Measurements from ENCODE around the gene DAB2IP. TPM values are rescaled to one million over a fixed set of nuclear protein-coding genes. Genes with fewer than 3 reads are reported as not detected.

Gene DAB2IP
- total RNA-seq, 1 donor from 2014 or later: 81.6 TPM

- ATAC-seq (no peak), DNase-seq (no peak)
- H3K4me3 ChIP-seq: no peak overlapping the region
- H3K36me3 ChIP-seq: no peaks in the 10 kb centered on the region
- H3K27me3 ChIP-seq: no peaks in the 10 kb centered on the region
- H3K4me1 ChIP-seq: no peaks in the 10 kb centered on the region
- intact Hi-C loops (cut with DNase I): no loop called here
- no peak overlapping the region for H3K27ac ChIP-seq
- H3K9me3 ChIP-seq: no peaks in the 10 kb centered on the region
- no peak for TF ChIP-seq CTCF (IDR thresholded peaks at IDR 0.05)
Observed at GRCh38 chr9:121627427-121627826, 24.0 kb upstream of the DAB2IP start.

- H3K4me1 ChIP-seq: no peaks in the 10 kb centered on the region
- TF ChIP-seq CTCF (IDR thresholded peaks at IDR 0.05): no peak
- intact Hi-C loops (cut with DNase I): no loop called here
- no peaks in the 10 kb centered on the region for H3K27me3 ChIP-seq
- H3K9me3 ChIP-seq: no peaks in the 10 kb centered on the region
- H3K4me3 ChIP-seq: no peak overlapping the region
- DNase-seq (no peak), ATAC-seq (no peak)
- H3K27ac ChIP-seq: no peak overlapping the region
- no peaks in the 10 kb centered on the region for H3K36me3 ChIP-seq
Observed at GRCh38 chr9:121628401-121628800, 23.0 kb upstream of the DAB2IP start.

- no peaks in the 10 kb centered on the region for H3K9me3 ChIP-seq
- peaks cover 11% of the 10 kb centered on the region for H3K4me1 ChIP-seq
- no peak for DNase-seq
- H3K27me3 ChIP-seq: no peaks in the 10 kb centered on the region
- intact Hi-C loops (cut with DNase I): no loop called here
- H3K36me3 ChIP-seq: no peaks in the 10 kb centered on the region
- no peak overlapping the region for H3K27ac ChIP-seq
- TF ChIP-seq CTCF (IDR thresholded peaks at IDR 0.05): no peak
- ATAC-seq: no peak
- no peak overlapping the region for H3K4me3 ChIP-seq
Observed at GRCh38 chr9:121631115-121631514, 20.3 kb upstream of the DAB2IP start.

GRCh38 chr9:121631978-121632418, 19.4 kb upstream of the DAB2IP start:
- no peak for DNase-seq
- TF ChIP-seq CTCF (IDR thresholded peaks at IDR 0.05): no peak
- Histone ChIP-seq H3K36me3 (no peaks in the 10 kb centered on the region), H3K4me3 (no peak overlapping the region), H3K27me3 (no peaks in the 10 kb centered on the region), H3K9me3 (no peaks in the 10 kb centered on the region), H3K27ac (no peak overlapping the region), H3K4me1 (peaks cover 15% of the 10 kb centered on the region)
- no peak for ATAC-seq
- intact Hi-C loops (cut with DNase I): no loop called here

- Histone ChIP-seq H3K27me3 (no peaks in the 10 kb centered on the region), H3K36me3 (no peaks in the 10 kb centered on the region), H3K4me3 (no peak overlapping the region), H3K27ac (no peak overlapping the region), H3K9me3 (no peaks in the 10 kb centered on the region), H3K4me1 (peaks cover 15% of the 10 kb centered on the region)
- no peak for ATAC-seq
- intact Hi-C loops (cut with DNase I): no loop called here
- no peak for DNase-seq
- no peak for TF ChIP-seq CTCF (IDR thresholded peaks at IDR 0.05)
Observed at GRCh38 chr9:121633119-121633714, 18.2 kb upstream of the DAB2IP start.

GRCh38 chr9:121633736-121634135, 17.7 kb upstream of the DAB2IP start:
- H3K9me3 ChIP-seq: no peaks in the 10 kb centered on the region
- TF ChIP-seq CTCF (IDR thresholded peaks at IDR 0.05): no peak
- H3K36me3 ChIP-seq: no peaks in the 10 kb centered on the region
- intact Hi-C loops (cut with DNase I): no loop called here
- DNase-seq (no peak), ATAC-seq (no peak)
- no peak overlapping the region for H3K27ac ChIP-seq
- no peak overlapping the region for H3K4me3 ChIP-seq
- H3K4me1 ChIP-seq: peaks cover 15% of the 10 kb centered on the region
- no peaks in the 10 kb centered on the region for H3K27me3 ChIP-seq
